Endothelial cell of umbilical vein (primary cell): ENCODE data around the gene ARMC5. TPM values are rescaled to one million over a fixed set of nuclear protein-coding genes. Genes with fewer than 3 reads are reported as not detected.

ENCODE experiments used
- BruUV-seq: library from RNA; stranded (reverse); fragments of 400-500 nt; replicated peaks from 2 replicates; lab custom pipeline; 2021; lab: Mats Ljungman, UMichigan
- CTCF ChIA-PET: fragments of 300-600, 350-600 bp; sonication (Branson Sonifier 250); formaldehyde crosslinking; loops from one replicate; lab custom pipeline; 2021; ENCODE audit warnings: antibody characterized with exemption, inconsistent platforms; lab: Charles Lee
- POLR2A ChIA-PET: fragments of 300-600, 350-600 bp; sonication (Branson Sonifier 250); formaldehyde crosslinking; loops from one replicate; lab custom pipeline; 2021; ENCODE audit warnings: antibody characterized with exemption, inconsistent platforms; lab: Charles Lee
- DNase-seq: peaks from one replicate; pipeline ENCODE4 v3.0.0-alpha.2; 2011; ENCODE audit warnings: low read depth, low spot score
- FAIRE-seq: peaks from 2 replicates; lab custom pipeline; 2011; peaks lifted over from hg19 to GRCh38; lab: Jason Lieb, UNC
- H2AFZ ChIP-seq: 2 replicates; pipeline ENCODE4 v1.6.0; 2012; ENCODE audit warnings: low read depth, low read length, control low read depth, inconsistent platforms
- H3K27ac ChIP-seq: 2 replicates; pipeline ENCODE4 v1.5.1; 2011; ENCODE audit warnings: low read depth, mild to moderate bottlenecking, control low read depth, low read length, moderate library complexity; ENCODE audit not compliant: insufficient read depth
- H3K27me3 ChIP-seq, 2 experiments: 2 replicates each; pipeline versions ENCODE4 v1.6.0 to v1.6.1; 2011; ENCODE audit warnings: low read length in 2 of 2, mixed read lengths in 1 of 2; ENCODE audit not compliant: control insufficient read depth in 2 of 2, insufficient read depth in 2 of 2
- H3K36me3 ChIP-seq, 2 experiments: 2 replicates in 1 of 2; 3 replicates in 1 of 2; pipeline ENCODE4 v1.5.1; 2011; ENCODE audit warnings: low read length in 2 of 2, mild to moderate bottlenecking in 1 of 2, moderate library complexity in 1 of 2; ENCODE audit not compliant: control insufficient read depth in 2 of 2, insufficient read depth in 2 of 2; ENCODE audit errors: extremely low read depth in 1 of 2
- H3K4me1 ChIP-seq: 3 replicates; pipeline ENCODE4 v1.5.1; 2011; ENCODE audit warnings: mild to moderate bottlenecking, low read length; ENCODE audit not compliant: control insufficient read depth, insufficient read depth; ENCODE audit errors: extremely low read depth
- H3K4me2 ChIP-seq: 2 replicates; pipeline ENCODE4 v1.6.1; 2011; ENCODE audit warnings: low read length, control low read depth, mixed read lengths; ENCODE audit not compliant: insufficient read depth
- H3K4me3 ChIP-seq, 3 experiments: fragments of 200-600 bp in 1 of 3; sonication (generic), shearing (Covaris generic) in 1 of 3; replicated peaks in 1 of 3; 2 replicates each; pipeline ENCODE4 v1.5.1; 2011 to 2016; ENCODE audit warnings: control low read depth in 3 of 3, low read length in 3 of 3, mild to moderate bottlenecking in 2 of 3, inconsistent platforms in 1 of 3, low read depth in 1 of 3, moderate library complexity in 1 of 3; ENCODE audit not compliant: insufficient read depth in 1 of 3
- H3K79me2 ChIP-seq: 2 replicates; pipeline ENCODE4 v1.6.0; 2012; ENCODE audit warnings: low read length, inconsistent platforms; ENCODE audit not compliant: control insufficient read depth, insufficient read depth
- H3K9ac ChIP-seq: replicated peaks from 2 replicates; pipeline ENCODE3; 2011; ENCODE audit warnings: low read length, control low read depth; ENCODE audit not compliant: insufficient read depth; ENCODE audit errors: extremely low read depth
- H3K9me1 ChIP-seq: replicated peaks from 3 replicates; pipeline ENCODE4 v1.6.0; 2011; ENCODE audit warnings: mild to moderate bottlenecking, low read length; ENCODE audit not compliant: control insufficient read depth, insufficient read depth; ENCODE audit errors: extremely low read depth
- H3K9me3 ChIP-seq: replicated peaks from 2 replicates; pipeline ENCODE4 v1.5.1; 2012; ENCODE audit warnings: low read length, inconsistent platforms; ENCODE audit not compliant: control insufficient read depth, insufficient read depth
- H4K20me1 ChIP-seq: replicated peaks from 2 replicates; pipeline ENCODE3; 2011; ENCODE audit warnings: mild to moderate bottlenecking, low read length; ENCODE audit not compliant: control insufficient read depth, insufficient read depth; ENCODE audit errors: extremely low read depth
- EZH2 ChIP-seq: IDR thresholded peaks from 2 replicates; pipeline ENCODE4 v1.6.1; 2012; ENCODE audit warnings: borderline replicate concordance, low read depth, mild to moderate bottlenecking, moderate library complexity, low read length, inconsistent platforms; ENCODE audit not compliant: severe bottlenecking
- FOS ChIP-seq: IDR thresholded peaks from 2 replicates; pipeline ENCODE4 v1.6.1; 2011; ENCODE audit warnings: mild to moderate bottlenecking, low read length, moderate library complexity, borderline replicate concordance; ENCODE audit not compliant: insufficient read depth
- GATA2 ChIP-seq: IDR thresholded peaks from 2 replicates; pipeline ENCODE4 v1.7.0; 2011; ENCODE audit warnings: low read depth, mild to moderate bottlenecking, moderate library complexity, mixed read lengths, low read length; ENCODE audit not compliant: insufficient read length, insufficient read depth
- JUN ChIP-seq: IDR thresholded peaks from 2 replicates; pipeline ENCODE4 v1.6.1; 2011; ENCODE audit warnings: borderline replicate concordance, low read depth; ENCODE audit not compliant: insufficient read length, insufficient read depth
- MYC ChIP-seq: IDR thresholded peaks from one replicate; pipeline ENCODE4 v1.6.1; 2011; ENCODE audit warnings: mild to moderate bottlenecking, low read depth, low read length
- POLR2A ChIP-seq: IDR thresholded peaks from 2 replicates; pipeline ENCODE4 v1.6.1; 2012; ENCODE audit warnings: low read depth, mild to moderate bottlenecking, control low read depth, low read length
- POLR2AphosphoS5 ChIP-seq: IDR thresholded peaks from 2 replicates; pipeline ENCODE4 v1.6.1; 2012; ENCODE audit warnings: low read depth, mild to moderate bottlenecking, control low read depth, low read length, moderate library complexity; ENCODE audit not compliant: insufficient read depth
- dilution Hi-C: fragments of 300-500 bp; cut with MboI; formaldehyde crosslinking; loops from one replicate; pipeline ENCODE4 v1.15.0; 2019; ENCODE audit warnings: low sequenced_read_pairs; ENCODE audit not compliant: extremely low pct_ligation_motif_present
- intact Hi-C: fragments of 100-400 bp; cut with micrococcal nuclease; formaldehyde crosslinking; loops from one replicate; pipeline ENCODE4 v1.10.0; 2022
- polyA plus RNA-seq, 4 experiments: library from polyadenylated mRNA; depleted of rRNA in 3 of 4; stranded (reverse) in 3 of 4; unstranded in 1 of 4; fragments of >200 nt; gene quantifications; 2 replicates each; pipeline versions ENCODE4 v1.2.1 to v1.2.3, GENCODE V29; 2011 to 2012; ENCODE audit warnings: missing spikeins in 1 of 4
- total RNA-seq: library from RNA; stranded (reverse); gene quantifications from 2 replicates; pipeline ENCODE4 v1.2.3, GENCODE V29; 2021
- TF ChIP-seq, protein P1 (sequence below), 2 donors: IDR thresholded peaks; 1 replicate in 1 of 2; 2 replicates in 1 of 2; pipeline ENCODE4 v1.5.1; 2011; ENCODE audit warnings: low read length in 2 of 2, mild to moderate bottlenecking in 2 of 2, moderate library complexity in 2 of 2, control low read depth in 1 of 2, inconsistent platforms in 1 of 2, low read depth in 1 of 2; ENCODE audit not compliant: insufficient read depth in 1 of 2; ENCODE audit errors: extremely low read depth in 1 of 2
- TF ChIP-seq, protein P2 (sequence below): IDR thresholded peaks from 2 replicates; pipeline ENCODE4 v1.6.1; 2011; ENCODE audit not compliant: insufficient read depth, insufficient read length

ARMC5 gene
- total and polyA plus RNA-seq, 2 donors (not counting 3 experiments of a cell fraction or from before 2014, with no cell fraction given): 17.3 to 18.8 TPM

DNA sequence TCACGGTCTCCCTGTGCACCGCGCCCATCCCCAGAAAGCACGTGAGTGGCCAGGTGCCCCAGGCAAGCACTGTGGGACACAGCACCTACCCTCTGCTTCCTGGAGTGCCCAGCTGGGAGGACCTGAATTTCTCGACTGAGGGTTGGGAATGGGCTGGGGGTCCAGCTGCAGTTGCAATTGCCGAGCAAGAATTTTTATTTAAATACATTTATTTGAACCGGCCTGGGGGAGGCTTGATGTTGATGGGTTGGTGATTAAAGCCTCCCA lies 29.9 kb downstream of the ARMC5 start:
- dilution Hi-C loops: no loop called here
- no peaks in the 10 kb centered on the region for H4K20me1 ChIP-seq
- no peak for DNase-seq
- peaks cover 6 to 13% of the 10 kb centered on the region in 2 experiments for H3K36me3 ChIP-seq
- TF ChIP-seq POLR2AphosphoS5: no peak
- no peaks in the 10 kb centered on the region for H3K79me2 ChIP-seq
- peaks cover 11% of the 10 kb centered on the region for H3K4me1 ChIP-seq
- no TSS peak for BruUV-seq
- ChIA-PET CTCF (interaction anchor here (2.6 kb wide), 1 partner anchor 29 kb away, joined by 10 read pairs; no protein-coding TSS in a partner anchor), POLR2A (no interaction called here)
- no peak overlapping the region for H3K9ac ChIP-seq
- H3K4me3 ChIP-seq: no peak overlapping the region
- peaks cover 3 to 24% of the 10 kb centered on the region in 2 experiments for H3K27me3 ChIP-seq
- no peak overlapping the region for H3K27ac ChIP-seq
- H3K4me2 ChIP-seq: no peak overlapping the region
- no peaks in the 10 kb centered on the region for H3K9me3 ChIP-seq
- H2AFZ ChIP-seq: no peak overlapping the region
- no peak for FAIRE-seq
- no peaks in the 10 kb centered on the region for H3K9me1 ChIP-seq
- intact Hi-C loops: no loop called here

DNA sequence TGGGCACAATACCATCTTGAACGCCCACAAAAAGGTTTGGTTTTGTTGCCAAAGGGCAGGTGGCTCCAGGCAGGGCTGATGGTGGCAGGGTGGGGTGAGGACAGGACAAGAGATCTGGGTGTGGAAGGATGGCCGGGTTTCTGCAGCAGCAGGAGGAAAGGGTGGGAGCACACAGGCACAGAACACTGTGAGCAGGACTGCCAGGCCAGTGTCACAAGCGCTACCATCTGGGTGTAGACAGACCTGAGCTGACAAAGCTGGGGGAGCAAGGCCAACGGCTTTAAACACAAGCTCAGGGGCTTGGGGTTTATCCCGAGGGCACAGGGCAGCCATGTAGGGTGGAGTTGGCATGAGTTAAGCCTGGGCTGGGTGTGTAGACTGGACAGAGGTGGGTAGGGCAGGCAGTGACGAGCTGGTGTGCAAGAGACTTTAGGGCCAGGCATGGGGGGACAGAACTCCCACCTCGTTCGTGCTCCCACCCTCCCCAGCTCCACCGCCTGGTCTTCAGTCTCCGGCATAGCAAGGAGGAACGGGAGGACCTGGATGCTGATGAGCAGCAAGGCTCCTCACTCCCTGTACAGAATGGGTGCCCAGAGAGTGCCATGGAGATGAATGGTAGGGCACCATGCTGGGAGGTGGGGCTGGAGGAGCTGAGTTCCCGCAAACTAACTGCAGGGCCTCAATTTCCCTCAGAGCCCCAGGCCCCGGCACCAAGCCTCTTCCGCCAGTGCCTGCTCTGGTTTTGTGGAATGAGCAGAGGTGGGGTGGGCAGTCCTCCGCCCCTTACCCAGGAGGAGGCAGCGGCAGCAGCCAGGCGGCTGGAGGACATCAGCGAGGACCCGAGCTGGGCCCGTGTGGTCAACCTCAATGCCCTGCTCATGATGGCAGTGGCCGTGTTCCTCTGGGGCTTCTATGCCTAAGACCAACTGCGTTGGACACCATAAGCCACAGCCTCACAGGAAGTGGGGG lies 30.6 kb downstream of the ARMC5 start:
- DNase-seq: no peak
- H3K36me3 ChIP-seq: peaks cover 6 to 13% of the 10 kb centered on the region in 2 experiments
- H3K4me3 ChIP-seq: no peak overlapping the region
- no peaks in the 10 kb centered on the region for H3K9me1 ChIP-seq
- intact Hi-C loops: no loop called here
- dilution Hi-C loops: no loop called here
- peaks cover 3 to 24% of the 10 kb centered on the region in 2 experiments for H3K27me3 ChIP-seq
- H2AFZ ChIP-seq: no peak overlapping the region
- ChIA-PET CTCF (interaction anchor here (2.6 kb wide), 1 partner anchor 29 kb away, joined by 10 read pairs; no protein-coding TSS in a partner anchor), POLR2A (interaction anchor here (1.1 kb wide), 1 partner anchor 223 kb away, joined by 3 read pairs; a partner anchor contains a TSS)
- no peak overlapping the region for H3K27ac ChIP-seq
- no peak overlapping the region for H3K4me2 ChIP-seq
- no peak overlapping the region for H3K9ac ChIP-seq
- H3K79me2 ChIP-seq: no peaks in the 10 kb centered on the region
- BruUV-seq: TSS peak; percentile 43
- H3K4me1 ChIP-seq: peaks cover 11% of the 10 kb centered on the region
- FAIRE-seq: no peak
- H4K20me1 ChIP-seq: no peaks in the 10 kb centered on the region
- no peaks in the 10 kb centered on the region for H3K9me3 ChIP-seq
- TF ChIP-seq FOS: no peak
- TF ChIP-seq JUN: no peak
- TF ChIP-seq, protein P1, sequence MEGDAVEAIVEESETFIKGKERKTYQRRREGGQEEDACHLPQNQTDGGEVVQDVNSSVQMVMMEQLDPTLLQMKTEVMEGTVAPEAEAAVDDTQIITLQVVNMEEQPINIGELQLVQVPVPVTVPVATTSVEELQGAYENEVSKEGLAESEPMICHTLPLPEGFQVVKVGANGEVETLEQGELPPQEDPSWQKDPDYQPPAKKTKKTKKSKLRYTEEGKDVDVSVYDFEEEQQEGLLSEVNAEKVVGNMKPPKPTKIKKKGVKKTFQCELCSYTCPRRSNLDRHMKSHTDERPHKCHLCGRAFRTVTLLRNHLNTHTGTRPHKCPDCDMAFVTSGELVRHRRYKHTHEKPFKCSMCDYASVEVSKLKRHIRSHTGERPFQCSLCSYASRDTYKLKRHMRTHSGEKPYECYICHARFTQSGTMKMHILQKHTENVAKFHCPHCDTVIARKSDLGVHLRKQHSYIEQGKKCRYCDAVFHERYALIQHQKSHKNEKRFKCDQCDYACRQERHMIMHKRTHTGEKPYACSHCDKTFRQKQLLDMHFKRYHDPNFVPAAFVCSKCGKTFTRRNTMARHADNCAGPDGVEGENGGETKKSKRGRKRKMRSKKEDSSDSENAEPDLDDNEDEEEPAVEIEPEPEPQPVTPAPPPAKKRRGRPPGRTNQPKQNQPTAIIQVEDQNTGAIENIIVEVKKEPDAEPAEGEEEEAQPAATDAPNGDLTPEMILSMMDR (IDR thresholded peaks at IDR 0.05; ENCODE audit: extremely low read depth in 1 of 2, insufficient read depth in 1 of 2, low read depth in 1 of 2, low read length in 2 of 2): no peak
- no peak for TF ChIP-seq MYC
- no peak for TF ChIP-seq EZH2
- TF ChIP-seq GATA2: no peak
- TF ChIP-seq POLR2AphosphoS5: no peak
- TF ChIP-seq POLR2A: no peak
- TF ChIP-seq, protein P2, sequence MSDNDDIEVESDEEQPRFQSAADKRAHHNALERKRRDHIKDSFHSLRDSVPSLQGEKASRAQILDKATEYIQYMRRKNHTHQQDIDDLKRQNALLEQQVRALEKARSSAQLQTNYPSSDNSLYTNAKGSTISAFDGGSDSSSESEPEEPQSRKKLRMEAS: no peak
